Myometrial cell (primary cell): ENCODE measurements around the gene LIN28A. TPM values are rescaled to one million over a fixed set of nuclear protein-coding genes. Genes with fewer than 3 reads are reported as not detected.

ENCODE experiments used
- total RNA-seq: library from RNA; depleted of rRNA; stranded (reverse); fragments of >200 nt; gene quantifications from 2 replicates; pipeline ENCODE4 v1.2.3, GENCODE V29; 2015

The LIN28A gene, protein sequence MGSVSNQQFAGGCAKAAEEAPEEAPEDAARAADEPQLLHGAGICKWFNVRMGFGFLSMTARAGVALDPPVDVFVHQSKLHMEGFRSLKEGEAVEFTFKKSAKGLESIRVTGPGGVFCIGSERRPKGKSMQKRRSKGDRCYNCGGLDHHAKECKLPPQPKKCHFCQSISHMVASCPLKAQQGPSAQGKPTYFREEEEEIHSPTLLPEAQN
- total RNA-seq = not detected in 2 replicates

DNA sequence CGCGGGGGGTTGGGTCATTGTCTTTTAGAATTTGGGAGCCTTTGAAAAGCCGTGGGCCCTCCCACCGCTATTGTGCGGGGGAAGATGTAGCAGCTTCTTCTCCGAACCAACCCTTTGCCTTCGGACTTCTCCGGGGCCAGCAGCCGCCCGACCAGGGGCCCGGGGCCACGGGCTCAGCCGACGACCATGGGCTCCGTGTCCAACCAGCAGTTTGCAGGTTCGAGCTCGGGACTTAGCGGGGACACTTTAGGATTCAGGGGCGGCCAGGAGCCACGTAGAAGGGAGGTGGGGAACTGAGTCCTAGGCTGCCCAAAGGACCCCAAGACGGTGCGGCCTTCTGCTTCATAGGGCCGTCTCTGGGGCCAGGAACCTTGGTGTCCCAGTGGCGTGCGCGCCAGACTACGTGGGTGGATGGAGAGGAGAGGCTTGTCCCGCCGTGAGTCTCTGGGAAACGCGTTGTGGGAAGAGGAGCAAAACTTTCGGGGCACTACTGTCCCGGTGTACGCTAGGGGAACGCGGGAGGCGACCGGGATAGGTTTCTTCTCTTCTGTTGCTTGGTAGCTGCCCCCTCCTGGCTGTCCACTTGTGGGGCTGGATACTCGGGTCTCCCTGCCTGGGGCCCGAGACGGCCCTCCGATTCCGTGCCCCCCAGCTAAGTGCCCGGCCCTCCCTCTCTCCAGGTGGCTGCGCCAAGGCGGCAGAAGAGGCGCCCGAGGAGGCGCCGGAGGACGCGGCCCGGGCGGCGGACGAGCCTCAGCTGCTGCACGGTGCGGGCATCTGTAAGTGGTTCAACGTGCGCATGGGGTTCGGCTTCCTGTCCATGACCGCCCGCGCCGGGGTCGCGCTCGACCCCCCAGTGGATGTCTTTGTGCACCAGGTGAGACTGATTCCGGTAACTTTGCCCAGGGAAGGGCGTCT is at the start of gene LIN28A:
TSS of gene LIN28A (plus strand) at position 112 of the 918 bp plus-strand sequence. CDS start at position 187, 75 bp downstream.

DNA sequence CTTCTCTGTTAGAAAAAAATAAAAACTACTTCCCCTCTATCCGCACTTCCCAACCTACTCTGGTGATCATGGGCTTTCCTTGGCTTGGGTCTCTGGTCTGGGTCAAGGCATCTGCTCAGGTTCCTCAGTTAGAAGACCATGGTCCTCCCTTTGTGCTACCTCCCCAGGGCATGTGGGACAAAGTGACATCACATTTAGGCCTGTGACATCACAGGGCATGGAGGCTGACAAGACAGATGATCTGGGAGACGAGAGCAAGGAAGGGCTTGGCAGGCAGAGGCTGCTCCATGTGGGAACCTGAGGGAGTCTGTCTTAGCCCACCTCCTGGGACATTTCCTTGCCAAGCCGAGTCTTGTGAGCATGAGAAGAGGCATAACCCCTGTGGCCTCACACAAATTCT is 38.0 kb upstream of the LIN28A start, which contains the start of gene ZNF683:
TSS of gene ZNF683 (minus strand) at position 140 of the 400 bp plus-strand sequence. CDS start 4,179 bp downstream, outside the sequence.

DNA sequence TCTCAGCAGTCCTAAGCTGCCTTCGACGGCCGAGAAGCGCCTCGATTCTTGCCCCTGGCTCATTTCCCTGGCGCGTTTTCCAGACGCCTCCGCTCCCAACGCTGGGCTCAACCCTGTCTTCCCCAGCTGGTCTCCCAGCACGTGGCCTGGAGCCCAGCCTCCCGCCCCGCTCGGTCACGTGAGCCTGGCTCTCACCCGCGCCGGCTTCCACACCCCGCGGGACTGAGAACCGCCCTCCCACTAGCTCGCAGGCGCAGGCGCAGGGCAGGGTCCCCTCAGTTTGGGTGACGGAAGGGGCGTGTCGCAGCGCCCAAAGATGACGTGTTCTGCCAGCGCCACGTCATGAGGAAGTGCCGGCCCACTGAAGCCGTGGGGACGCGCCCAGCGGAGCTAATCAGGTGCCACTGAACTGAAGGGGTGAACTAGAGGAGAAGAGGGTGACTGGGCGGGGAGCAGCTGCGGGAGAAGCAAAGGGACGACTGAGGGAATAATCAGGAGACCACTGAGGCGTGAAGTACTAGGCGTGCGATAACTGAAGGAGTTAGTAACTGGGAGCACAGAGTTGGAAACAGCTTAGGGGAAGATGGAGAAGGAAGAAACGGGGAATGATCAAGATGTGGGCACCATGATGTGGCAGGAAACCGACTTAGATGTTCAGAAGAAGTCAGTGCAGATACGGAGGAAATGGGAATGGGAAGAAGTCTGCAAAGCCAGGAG is 21.5 kb downstream of the LIN28A start, which contains the start of gene DHDDS:
TSS of gene DHDDS (plus strand) at position 343 of the 717 bp plus-strand sequence. CDS start 625 bp downstream, outside the sequence.

DNA sequence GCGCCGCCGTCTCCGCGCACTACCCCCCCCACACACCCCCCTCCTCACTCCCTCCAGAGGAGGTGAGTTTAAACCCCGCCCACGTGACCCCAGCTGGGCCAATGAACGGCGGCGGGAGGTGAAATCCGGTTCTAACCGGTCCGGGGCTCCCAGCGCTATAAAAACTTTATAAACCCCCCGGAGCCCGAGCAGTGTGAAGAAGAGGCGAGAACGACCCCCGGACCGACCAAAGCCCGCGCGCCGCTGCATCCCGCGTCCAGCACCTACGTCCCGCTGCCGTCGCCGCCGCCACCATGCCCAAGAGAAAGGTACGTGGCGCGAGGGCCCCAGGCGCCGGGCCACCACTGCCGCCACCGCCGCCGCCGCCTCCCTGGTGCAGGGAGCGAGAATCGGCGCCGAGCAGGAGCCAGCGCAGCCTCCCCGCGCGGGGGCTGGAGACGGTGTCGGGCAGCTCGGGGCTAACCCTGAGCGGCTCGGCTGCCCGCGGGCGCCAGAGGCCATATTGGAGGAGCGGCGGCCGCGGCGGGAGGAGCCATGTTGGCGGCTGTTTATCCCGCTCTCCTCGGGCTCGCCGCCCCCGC is 61.8 kb downstream of the LIN28A start, which contains the start of gene HMGN2:
TSS of gene HMGN2 (plus strand) at position 121 of the 581 bp plus-strand sequence. CDS start at position 294, 173 bp downstream.

Other genes starting within 250 kb of the LIN28A start
- not detected in 2 replicates for gene C1orf232, start 241.9 kb upstream of the LIN28A start, total RNA-seq
- 26.4 and 32.3 TPM in 2 replicates for gene ZNF593, start 240.9 kb upstream of the LIN28A start, total RNA-seq
- gene ZNF593OS, start 239.0 kb upstream of the LIN28A start, total RNA-seq = 0.29 TPM in 1 of 2 replicates, not detected in the other
- gene CNKSR1, start 233.3 kb upstream of the LIN28A start, total RNA-seq = not detected in 2 replicates
- not detected in 2 replicates for gene CATSPER4, start 220.2 kb upstream of the LIN28A start, total RNA-seq
- 8.7 and 8.9 TPM in 2 replicates for gene CEP85, start 176.6 kb upstream of the LIN28A start, total RNA-seq
- 206 and 215 TPM in 2 replicates for gene SH3BGRL3, start 130.7 kb upstream of the LIN28A start, total RNA-seq
- 3.5 and 7.8 TPM in 2 replicates for gene UBXN11, start 104.2 kb upstream of the LIN28A start, total RNA-seq
- gene CD52, start 92.9 kb upstream of the LIN28A start, total RNA-seq = 0.71 TPM in 1 of 2 replicates, not detected in the other
- not detected in 2 replicates for gene CRYBG2, start 56.7 kb upstream of the LIN28A start, total RNA-seq
- gene ZNF683, start 38.1 kb upstream of the LIN28A start, total RNA-seq = not detected in 2 replicates
- gene DHDDS, start 21.5 kb downstream of the LIN28A start, total RNA-seq = 65.4 and 85.6 TPM in 2 replicates
- gene HMGN2, start 61.6 kb downstream of the LIN28A start, total RNA-seq = 648 and 658 TPM in 2 replicates
- 15.2 and 25.1 TPM in 2 replicates for gene RPS6KA1, start 118.9 kb downstream of the LIN28A start, total RNA-seq